ENCODE data around the gene KCNE4.

DNA sequence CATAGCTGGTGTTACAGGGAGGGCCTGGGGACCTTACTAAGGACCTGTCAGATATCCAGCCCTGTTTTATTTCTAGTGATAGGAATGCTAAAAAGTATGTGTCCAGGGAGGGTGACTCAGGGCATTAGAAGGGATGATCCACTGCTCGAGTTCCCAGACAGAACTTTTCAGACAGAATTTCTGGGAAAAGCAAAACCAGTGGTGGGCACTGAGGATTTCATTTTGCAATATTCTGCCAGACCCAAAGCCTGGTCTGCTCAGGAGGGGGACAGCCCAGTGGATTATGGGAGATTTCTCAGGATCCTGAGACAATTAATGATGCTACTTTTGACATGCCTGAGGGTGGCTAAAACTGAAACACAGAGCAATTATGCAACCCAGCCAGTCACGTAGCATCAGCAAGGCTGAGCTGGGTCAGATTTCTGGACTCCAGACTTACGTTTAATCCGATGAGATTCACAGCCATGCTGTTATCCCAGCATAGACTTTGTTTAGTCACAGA, 4.7 kb upstream of the KCNE4 start:
- TF ChIP-seq, protein P1, sequence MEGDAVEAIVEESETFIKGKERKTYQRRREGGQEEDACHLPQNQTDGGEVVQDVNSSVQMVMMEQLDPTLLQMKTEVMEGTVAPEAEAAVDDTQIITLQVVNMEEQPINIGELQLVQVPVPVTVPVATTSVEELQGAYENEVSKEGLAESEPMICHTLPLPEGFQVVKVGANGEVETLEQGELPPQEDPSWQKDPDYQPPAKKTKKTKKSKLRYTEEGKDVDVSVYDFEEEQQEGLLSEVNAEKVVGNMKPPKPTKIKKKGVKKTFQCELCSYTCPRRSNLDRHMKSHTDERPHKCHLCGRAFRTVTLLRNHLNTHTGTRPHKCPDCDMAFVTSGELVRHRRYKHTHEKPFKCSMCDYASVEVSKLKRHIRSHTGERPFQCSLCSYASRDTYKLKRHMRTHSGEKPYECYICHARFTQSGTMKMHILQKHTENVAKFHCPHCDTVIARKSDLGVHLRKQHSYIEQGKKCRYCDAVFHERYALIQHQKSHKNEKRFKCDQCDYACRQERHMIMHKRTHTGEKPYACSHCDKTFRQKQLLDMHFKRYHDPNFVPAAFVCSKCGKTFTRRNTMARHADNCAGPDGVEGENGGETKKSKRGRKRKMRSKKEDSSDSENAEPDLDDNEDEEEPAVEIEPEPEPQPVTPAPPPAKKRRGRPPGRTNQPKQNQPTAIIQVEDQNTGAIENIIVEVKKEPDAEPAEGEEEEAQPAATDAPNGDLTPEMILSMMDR (IDR thresholded peaks at IDR 0.05): no peak
- TF ChIP-seq POLR2A (IDR thresholded peaks at IDR 0.05): no peak

All from right lobe of liver (tissue), 4 donors.